HG02642 (cell line): Measurements from ENCODE around the gene ARID3A.
"Not testable (repeated sequence)": the region's sequence is repeated elsewhere in the genome, so short reads cannot be mapped to it uniquely, and the experiment has no call there.

Source experiments
- ATAC-seq: cut with Tn5 transposase; IDR thresholded peaks from one replicate; pipeline ENCODE4 v1.9.1; 2021; ENCODE audit warnings: mild to moderate bottlenecking; ENCODE audit not compliant: unreplicated experiment, poor library complexity

The ARID3A gene

GRCh38 chr19:890831-891230, 35.0 kb upstream of the ARID3A start:
- no peak for ATAC-seq

GRCh38 chr19:891421-892200, 34.2 kb upstream of the ARID3A start:
- not testable (repeated sequence) for ATAC-seq

- no peak for ATAC-seq
Observed at GRCh38 chr19:892243-892893, 33.5 kb upstream of the ARID3A start.

- peak; percentile 86 for ATAC-seq
Observed at GRCh38 chr19:892894-893689, 32.7 kb upstream of the ARID3A start, which contains the start of the genes MED16 and RNU6-9. Gene MED16, minus strand, starts transcription at chr19:893187. Its CDS starts 2,056 bp downstream, at chr19:891131. Gene RNU6-9, plus strand, starts transcription at chr19:893484.

- ATAC-seq = no peak
Observed at GRCh38 chr19:896434-896833, 29.4 kb upstream of the ARID3A start.

GRCh38 chr19:896999-897398, 28.8 kb upstream of the ARID3A start:
- ATAC-seq = no peak

GRCh38 chr19:897442-898039, 28.3 kb upstream of the ARID3A start:
- ATAC-seq = no peak

- no peak for ATAC-seq
Observed at GRCh38 chr19:898663-899062, 27.2 kb upstream of the ARID3A start.

GRCh38 chr19:899336-900042, 26.3 kb upstream of the ARID3A start:
- no peak for ATAC-seq

GRCh38 chr19:900043-900301, 25.9 kb upstream of the ARID3A start:
- ATAC-seq = no peak

- no peak for ATAC-seq
Observed at GRCh38 chr19:900302-901111, 25.3 kb upstream of the ARID3A start.

GRCh38 chr19:901216-902092, 24.4 kb upstream of the ARID3A start:
- no peak for ATAC-seq

GRCh38 chr19:902093-902370, 23.8 kb upstream of the ARID3A start:
- ATAC-seq = no peak

GRCh38 chr19:902446-903226, 23.2 kb upstream of the ARID3A start:
- no peak for ATAC-seq

- ATAC-seq = no peak
Observed at GRCh38 chr19:903266-903797, 22.5 kb upstream of the ARID3A start.

- no peak for ATAC-seq
Observed at GRCh38 chr19:904545-904944, 21.3 kb upstream of the ARID3A start.

- ATAC-seq = no peak
Observed at GRCh38 chr19:906480-906879, 19.4 kb upstream of the ARID3A start.
